Mesendoderm (in vitro differentiated cells): ENCODE measurements around the gene ELMOD3.
"Not testable (repeated sequence)": the region's sequence is repeated elsewhere in the genome, so short reads cannot be mapped to it uniquely, and the experiment has no call there.

ENCODE experiments used
- DNase-seq: peaks from one replicate; pipeline ENCODE4 v3.0.0; 2013
- H2AK5ac ChIP-seq: 2 replicates; pipeline ENCODE4 v1.6.1; 2013; ENCODE audit warnings: low read length, inconsistent platforms
- H2BK120ac ChIP-seq: 2 replicates; pipeline ENCODE4 v1.6.1; 2013; ENCODE audit warnings: low read depth, mild to moderate bottlenecking, low read length, moderate library complexity, mixed read lengths
- H2BK15ac ChIP-seq: replicated peaks from 2 replicates; pipeline ENCODE4 v1.6.1; 2013; ENCODE audit warnings: low read depth, mild to moderate bottlenecking, moderate library complexity
- H2BK5ac ChIP-seq: 2 replicates; pipeline ENCODE4 v1.6.1; 2013; ENCODE audit warnings: low read length, inconsistent platforms
- H3K18ac ChIP-seq: 2 replicates; pipeline ENCODE4 v1.6.1; 2013; ENCODE audit warnings: mild to moderate bottlenecking, low read length, mixed read lengths
- H3K23ac ChIP-seq: one replicate; pipeline ENCODE4 v1.6.1; 2013; ENCODE audit warnings: low read length
- H3K27ac ChIP-seq: 2 replicates; pipeline ENCODE4 v1.5.1; 2013; ENCODE audit warnings: low read depth, mild to moderate bottlenecking, inconsistent platforms, low read length, moderate library complexity
- H3K27me3 ChIP-seq: 2 replicates; pipeline ENCODE4 v1.6.1; 2013; ENCODE audit warnings: low read length, control low read depth, mild to moderate bottlenecking, inconsistent platforms; ENCODE audit not compliant: insufficient read depth, poor library complexity
- H3K36me3 ChIP-seq: 2 replicates; pipeline ENCODE4 v1.6.1; 2013; ENCODE audit warnings: low read length, inconsistent platforms; ENCODE audit not compliant: control insufficient read depth, insufficient read depth
- H3K4ac ChIP-seq: one replicate; pipeline ENCODE4 v1.6.1; 2013; ENCODE audit warnings: low read depth, mild to moderate bottlenecking, low read length, moderate library complexity
- H3K4me1 ChIP-seq: 2 replicates; pipeline ENCODE4 v1.6.1; 2013; ENCODE audit warnings: low read depth, low read length, inconsistent platforms; ENCODE audit not compliant: control insufficient read depth
- H3K4me2 ChIP-seq: 2 replicates; pipeline ENCODE4 v1.6.1; 2013; ENCODE audit warnings: low read length
- H3K4me3 ChIP-seq: 2 replicates; pipeline ENCODE4 v1.5.1; 2013; ENCODE audit warnings: mild to moderate bottlenecking, low read length
- H3K56ac ChIP-seq: one replicate; pipeline ENCODE4 v1.6.1; 2013; ENCODE audit warnings: low read length
- H3K79me1 ChIP-seq: 2 replicates; pipeline ENCODE4 v1.6.1; 2013; ENCODE audit warnings: low read length, inconsistent platforms
- H3K79me2 ChIP-seq: 2 replicates; pipeline ENCODE4 v1.6.1; 2013; ENCODE audit warnings: mild to moderate bottlenecking, low read length; ENCODE audit not compliant: control insufficient read depth, insufficient read depth
- H3K9ac ChIP-seq: 2 replicates; pipeline ENCODE4 v1.6.1; 2013; ENCODE audit warnings: low read length, inconsistent platforms
- H4K5ac ChIP-seq: one replicate; pipeline ENCODE4 v1.6.1; 2013; ENCODE audit warnings: low read length
- H4K8ac ChIP-seq: one replicate; pipeline ENCODE4 v1.6.1; 2013; ENCODE audit warnings: low read depth, mild to moderate bottlenecking, control low read depth, low read length, moderate library complexity
- WGBS: extraction: QIAGEN DNeasy Blood & Tissue Kit; methylation state at CpG from one replicate; pipeline ENCODE4 v1.1.7; 2013; ENCODE audit warnings: low lambda C conversion rate, missing lambda C conversion rate; ENCODE audit not compliant: insufficient coverage; ENCODE audit errors: extremely low coverage; 5-methylcytosine and 5-hydroxymethylcytosine counted together

The ELMOD3 gene

GRCh38 chr2:85437488-85438200 is 83.1 kb downstream of the ELMOD3 start:
- Histone ChIP-seq H3K9ac (peak overlapping the region; percentile 80), H3K56ac (peak overlapping the region; percentile 90), H4K5ac (peak overlapping the region; percentile 44), H2BK5ac (peak overlapping the region; percentile 87), H3K27me3 (no peaks in the 10 kb centered on the region), H3K23ac (no peak overlapping the region), H3K18ac (peak overlapping the region; percentile 95), H2AK5ac (peak overlapping the region; percentile 57), H4K8ac (peak overlapping the region; percentile 98), H3K4me3 (no peak overlapping the region), H3K36me3 (no peaks in the 10 kb centered on the region), H3K4ac (peak overlapping the region; percentile 87), H3K4me1 (peaks cover 9% of the 10 kb centered on the region), H2BK15ac (peak overlapping the region; percentile 45), H3K27ac (peak overlapping the region; percentile 40), H3K79me2 (no peaks in the 10 kb centered on the region), H3K4me2 (peak overlapping the region; percentile 89), H2BK120ac (peak overlapping the region; percentile 50), H3K79me1 (no peaks in the 10 kb centered on the region)
- no CpG with 5 or more reads among the region's 64 CpGs for WGBS
- DNase-seq, result peak; percentile 79

- Histone ChIP-seq H2AK5ac (peak overlapping the region; percentile 66), H3K36me3 (no peaks in the 10 kb centered on the region), H2BK5ac (peak overlapping the region; percentile 37), H3K23ac (no peak overlapping the region), H3K79me1 (no peaks in the 10 kb centered on the region), H3K4me2 (peak overlapping the region; percentile 89), H3K4me1 (peaks cover 9% of the 10 kb centered on the region), H2BK15ac (peak overlapping the region; percentile 45), H3K4ac (peak overlapping the region; percentile 64), H3K18ac (peak overlapping the region; percentile 57), H3K9ac (peak overlapping the region; percentile 80), H3K27ac (no peak overlapping the region), H4K5ac (no peak overlapping the region), H2BK120ac (no peak overlapping the region), H3K56ac (peak overlapping the region; percentile 90), H3K79me2 (no peaks in the 10 kb centered on the region), H3K27me3 (no peaks in the 10 kb centered on the region), H3K4me3 (no peak overlapping the region), H4K8ac (no peak overlapping the region)
- no peak for DNase-seq
- no CpG with 5 or more reads among the region's 19 CpGs for WGBS
Measured at GRCh38 chr2:85438201-85439024, 83.8 kb downstream of the ELMOD3 start.

DNA sequence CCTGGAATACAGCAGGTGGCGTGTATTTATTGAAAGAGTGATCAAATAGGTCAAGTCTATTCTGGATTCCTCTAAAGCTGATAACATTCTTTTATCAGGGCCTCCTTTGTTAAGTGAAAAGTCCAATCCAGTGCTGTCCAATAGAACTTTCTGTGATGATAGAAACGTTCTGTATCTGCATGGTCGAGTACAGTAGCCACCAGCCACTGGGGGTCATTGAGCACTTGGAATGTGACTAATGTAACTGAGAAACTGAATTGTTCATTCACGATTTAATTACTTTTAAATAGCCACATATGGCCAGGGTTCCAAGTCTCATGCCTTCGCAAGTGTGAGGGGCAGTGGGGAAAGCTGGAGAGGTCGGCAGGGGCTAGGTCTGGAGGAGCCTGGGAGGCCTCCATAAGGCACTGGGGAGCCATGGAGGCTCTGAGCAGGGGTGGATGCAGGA is 84.5 kb downstream of the ELMOD3 start:
- no CpG with 5 or more reads among the region's 6 CpGs for WGBS
- no peak overlapping the region for H3K18ac ChIP-seq

DNA sequence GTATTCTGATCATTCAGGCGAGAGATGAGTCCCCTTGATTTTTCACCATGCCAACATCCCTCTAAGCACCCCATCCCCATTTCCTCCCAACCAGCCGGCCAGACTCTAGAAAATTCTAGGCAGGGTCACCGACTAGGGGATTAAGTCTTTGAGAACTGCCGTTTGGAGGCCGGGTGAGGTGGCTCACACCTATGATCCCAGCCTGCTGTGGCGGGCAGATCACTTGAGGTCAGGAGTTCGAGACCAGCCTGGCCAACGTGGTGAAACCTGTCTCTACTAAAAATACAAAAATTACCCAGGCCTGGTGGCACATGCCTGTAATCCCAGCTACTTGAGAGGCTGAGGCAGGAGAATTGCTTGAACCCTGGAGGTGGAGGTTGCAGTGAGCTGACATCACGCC is 85.0 kb downstream of the ELMOD3 start:
- H3K79me1 ChIP-seq, H3K27ac ChIP-seq, H3K23ac ChIP-seq, H2BK120ac ChIP-seq, H4K5ac ChIP-seq, H3K4ac ChIP-seq, H3K4me2 ChIP-seq, H3K18ac ChIP-seq, H3K56ac ChIP-seq, H2BK5ac ChIP-seq, H4K8ac ChIP-seq, H2BK15ac ChIP-seq, H3K36me3 ChIP-seq, H3K79me2 ChIP-seq, H3K4me3 ChIP-seq, H3K9ac ChIP-seq, DNase-seq, H3K27me3 ChIP-seq, H2AK5ac ChIP-seq, H3K4me1 ChIP-seq: not testable (repeated sequence)
- no CpG with 5 or more reads among the region's 9 CpGs for WGBS

More for the DNA sequence above, 84.5 kb downstream of the ELMOD3 start:
- Histone ChIP-seq H3K79me2 (no peaks in the 10 kb centered on the region), H3K4me2 (no peak overlapping the region), H3K9ac (no peak overlapping the region), H3K4ac (peak overlapping the region; percentile 8), H4K5ac (no peak overlapping the region), H3K56ac (no peak overlapping the region), H2BK5ac (no peak overlapping the region), H2BK15ac (no peak overlapping the region), H2BK120ac (no peak overlapping the region), H3K4me1 (peaks cover 9% of the 10 kb centered on the region), H3K79me1 (no peaks in the 10 kb centered on the region), H4K8ac (no peak overlapping the region), H2AK5ac (no peak overlapping the region), H3K27ac (no peak overlapping the region), H3K4me3 (no peak overlapping the region), H3K36me3 (no peaks in the 10 kb centered on the region), H3K27me3 (no peaks in the 10 kb centered on the region), H3K23ac (no peak overlapping the region)
- no peak for DNase-seq

GRCh38 chr2:85439986-85440385 is 85.4 kb downstream of the ELMOD3 start:
- Histone ChIP-seq H2BK15ac (no peak overlapping the region), H3K79me1 (no peaks in the 10 kb centered on the region), H3K4me2 (no peak overlapping the region), H3K18ac (no peak overlapping the region), H3K4ac (no peak overlapping the region), H3K56ac (no peak overlapping the region), H4K8ac (no peak overlapping the region), H3K27me3 (no peaks in the 10 kb centered on the region), H2AK5ac (no peak overlapping the region), H3K79me2 (no peaks in the 10 kb centered on the region), H4K5ac (no peak overlapping the region), H2BK120ac (no peak overlapping the region), H3K4me1 (peaks cover 9% of the 10 kb centered on the region), H3K9ac (no peak overlapping the region), H3K4me3 (no peak overlapping the region), H3K36me3 (no peaks in the 10 kb centered on the region), H3K27ac (no peak overlapping the region), H3K23ac (no peak overlapping the region), H2BK5ac (no peak overlapping the region)
- no peak for DNase-seq
- no CpG with 5 or more reads among the region's 7 CpGs for WGBS
